SK-N-SH (cell line): ENCODE results near the gene GHRH. TPM values are rescaled to one million over a fixed set of nuclear protein-coding genes. Genes with fewer than 3 reads are reported as not detected.

ENCODE experiments used
- CTCF ChIA-PET: fragments of 300-600, 350-600 bp; formaldehyde crosslinking; extraction: SDS; loops from one replicate; lab custom pipeline; 2021; lab: Yijun Ruan, JAX
- POLR2A ChIA-PET: fragments of 350-600 bp; sonication (Branson Sonifier 250); formaldehyde crosslinking; extraction: SDS; loops from one replicate; lab custom pipeline; 2020; ENCODE audit warnings: antibody characterized with exemption, inconsistent platforms; lab: Yijun Ruan, JAX
- DNase-seq: peaks from one replicate; pipeline ENCODE4 v3.0.0; 2012
- H2AFZ ChIP-seq: fragments of 200-600 bp; sonication (generic); 2 replicates; pipeline ENCODE4 v1.8.1; 2016; ENCODE audit warnings: antibody characterized with exemption, mild to moderate bottlenecking, low read depth
- H3F3A ChIP-seq: fragments of 200-600 bp; sonication (generic); replicated peaks from 2 replicates; pipeline ENCODE3; 2016; ENCODE audit warnings: antibody characterized with exemption, mild to moderate bottlenecking; ENCODE audit not compliant: insufficient read depth
- H3K27ac ChIP-seq, 2 experiments: fragments of 200-500 bp in 1 of 2; fragments of 200-600 bp in 1 of 2; sonication (Bioruptor generic) in 1 of 2; sonication (generic), shearing (Covaris generic) in 1 of 2; 2 replicates each; pipeline versions ENCODE4 v1.5.1 to v1.6.1; 2014 to 2016; ENCODE audit warnings: low read depth in 2 of 2, inconsistent platforms in 1 of 2, low read length in 1 of 2, mild to moderate bottlenecking in 1 of 2, mixed read lengths in 1 of 2
- H3K27me3 ChIP-seq: fragments of 200-600 bp; sonication (generic), shearing (Covaris generic); 2 replicates; pipeline ENCODE4 v1.6.1; 2016; ENCODE audit warnings: mixed run types; ENCODE audit not compliant: insufficient read depth
- H3K36me3 ChIP-seq, 2 experiments: fragments of 200-500 bp in 1 of 2; fragments of 200-600 bp in 1 of 2; sonication (Bioruptor generic) in 1 of 2; sonication (generic) in 1 of 2; replicated peaks in 1 of 2; 2 replicates each; pipeline versions ENCODE3 to v1.5.1; 2014 to 2016; ENCODE audit warnings: low read length in 1 of 2, mild to moderate bottlenecking in 1 of 2; ENCODE audit not compliant: insufficient read depth in 2 of 2, control insufficient read depth in 1 of 2
- H3K4me1 ChIP-seq, 2 experiments: fragments of 200-500 bp in 1 of 2; fragments of 200-600 bp in 1 of 2; sonication (Bioruptor generic) in 1 of 2; sonication (generic), shearing (Covaris generic) in 1 of 2; 2 replicates each; pipeline versions ENCODE4 v1.5.1 to v1.6.1; 2014 to 2016; ENCODE audit warnings: low read depth in 1 of 2, low read length in 1 of 2, mixed run types in 1 of 2; ENCODE audit not compliant: insufficient read depth in 2 of 2, control insufficient read depth in 1 of 2
- H3K4me2 ChIP-seq: fragments of 200-600 bp; sonication (generic), shearing (Covaris generic); 2 replicates; pipeline ENCODE4 v1.6.1; 2017; ENCODE audit warnings: mixed run types
- H3K4me3 ChIP-seq, 2 experiments: fragments of 200-500 bp in 1 of 2; fragments of 200-600 bp in 1 of 2; sonication (Bioruptor generic) in 1 of 2; sonication (generic), shearing (Covaris generic) in 1 of 2; 2 replicates each; pipeline versions ENCODE4 v1.5.1 to v1.8.1; 2014 to 2016; ENCODE audit warnings: low read depth in 2 of 2, inconsistent platforms in 1 of 2, low read length in 1 of 2, mild to moderate bottlenecking in 1 of 2, mixed read lengths in 1 of 2, moderate library complexity in 1 of 2
- H3K79me2 ChIP-seq: fragments of 200-600 bp; sonication (generic); 2 replicates; pipeline ENCODE4 v1.8.1; 2017; ENCODE audit warnings: mild to moderate bottlenecking; ENCODE audit not compliant: insufficient read depth
- H3K9ac ChIP-seq: fragments of 200-600 bp; sonication (generic); 2 replicates; pipeline ENCODE4 v1.6.1; 2017; ENCODE audit warnings: mixed run types
- H3K9me2 ChIP-seq: fragments of 200-600 bp; sonication (generic); 2 replicates; pipeline ENCODE4 v1.6.1; 2017; ENCODE audit warnings: mixed run types
- H3K9me3 ChIP-seq: fragments of 200-600 bp; sonication (generic); 2 replicates; pipeline ENCODE4 v1.6.1; 2017; ENCODE audit warnings: mixed run types, mild to moderate bottlenecking, moderate library complexity
- H4K20me1 ChIP-seq: fragments of 200-600 bp; sonication (generic); 2 replicates; pipeline ENCODE4 v1.6.1; 2017; ENCODE audit warnings: mild to moderate bottlenecking, mixed run types; ENCODE audit not compliant: insufficient read depth
- EP300 ChIP-seq, 2 experiments: IDR thresholded peaks; 2 replicates each; pipeline versions ENCODE4 v1.4.0 to v1.6.1; 2012; ENCODE audit warnings: borderline replicate concordance in 1 of 2, low read depth in 1 of 2, low read length in 1 of 2
- IRF3 ChIP-seq: fragments of 150-350 bp; IDR thresholded peaks from 2 replicates; pipeline ENCODE4 v1.6.1; 2016; ENCODE audit warnings: mild to moderate bottlenecking, low read depth, low read length
- JUND ChIP-seq: IDR thresholded peaks from 2 replicates; pipeline ENCODE4 v1.4.0; 2012
- MXI1 ChIP-seq: IDR thresholded peaks from 2 replicates; pipeline ENCODE4 v1.6.1; 2012; ENCODE audit warnings: mild to moderate bottlenecking, low read depth, low read length, improper control_type of control experiment
- NRF1 ChIP-seq: IDR thresholded peaks from 2 replicates; pipeline ENCODE4 v1.6.1; 2012; ENCODE audit warnings: low read depth, mild to moderate bottlenecking, low read length
- PBX3 ChIP-seq: IDR thresholded peaks from 2 replicates; pipeline ENCODE4; 2012
- POLR2AphosphoS5 ChIP-seq: IDR thresholded peaks from 2 replicates; pipeline ENCODE4 v1.6.1; 2012; ENCODE audit warnings: low read depth, low read length
- SIN3A ChIP-seq: IDR thresholded peaks from 2 replicates; pipeline ENCODE4 v1.6.1; 2012; ENCODE audit warnings: low read depth, mild to moderate bottlenecking, low read length, moderate library complexity, borderline replicate concordance
- TCF12 ChIP-seq: IDR thresholded peaks from 2 replicates; pipeline ENCODE4 v1.4.0; 2012
- TEAD4 ChIP-seq: IDR thresholded peaks from 2 replicates; pipeline ENCODE4 v1.4.0; 2012; ENCODE audit warnings: mild to moderate bottlenecking, borderline replicate concordance; ENCODE audit not compliant: insufficient read depth
- YY1 ChIP-seq: IDR thresholded peaks from 2 replicates; pipeline ENCODE4 v1.4.0; 2012; ENCODE audit warnings: low read depth, mild to moderate bottlenecking
- WGBS: methylation state at CpG from one replicate; pipeline ENCODE4 v1.1.6; 2017; ENCODE audit warnings: low lambda C conversion rate; 5-methylcytosine and 5-hydroxymethylcytosine counted together
- polyA plus RNA-seq, 3 experiments: library from polyadenylated mRNA; depleted of rRNA; stranded (reverse); fragments of >200 nt; gene quantifications; 2 replicates each; pipeline ENCODE4 v1.2.3, GENCODE V29; 2012

The GHRH gene
- polyA plus RNA-seq, 1 of the 3 experiments (the other 2 are of a cell fraction): not detected

DNA sequence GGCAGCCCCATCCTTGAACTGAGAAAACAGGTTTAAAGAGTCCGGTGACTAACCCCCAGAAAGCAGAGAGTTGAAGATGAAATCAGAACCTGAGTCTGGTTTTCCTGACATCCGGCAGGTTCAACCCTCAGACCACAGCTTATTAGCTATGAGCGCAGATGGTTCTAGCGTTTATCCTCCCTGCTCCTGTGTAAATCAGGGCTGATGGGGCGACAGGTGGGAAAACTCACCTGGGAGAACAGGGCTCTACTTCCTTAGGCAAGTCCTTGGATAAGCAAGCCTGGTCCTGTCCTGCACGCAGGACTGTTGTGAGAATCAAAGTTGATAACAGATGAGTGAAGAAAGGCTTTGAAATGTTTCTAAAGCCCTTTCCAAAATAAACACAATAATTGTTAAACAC, 31.4 kb downstream of the GHRH start:
- Histone ChIP-seq H3K9me2 (no peaks in the 10 kb centered on the region), H3K36me3 (peaks cover 75 to 90% of the 10 kb centered on the region in 2 experiments), H3K9me3 (no peaks in the 10 kb centered on the region), H3K27me3 (no peaks in the 10 kb centered on the region), H3K4me1 (peaks cover 0 to 52% of the 10 kb centered on the region in 2 experiments; a peak in 2 of 4 replicates), H3K4me3 (no peak overlapping the region), H3K79me2 (no peaks in the 10 kb centered on the region), H2AFZ (no peak overlapping the region), H4K20me1 (no peaks in the 10 kb centered on the region), H3K9ac (no peak overlapping the region), H3K4me2 (no peak overlapping the region), H3F3A (no peaks in the 10 kb centered on the region), H3K27ac (peak overlapping the region in 1 of 2 experiments; percentile 99; a peak in 2 of 4 replicates)
- ChIA-PET CTCF (interaction anchor here (1.5 to 2.6 kb wide), 3 partner anchors 28 to 38 kb away, joined by 3 to 6 read pairs (median 5); no protein-coding TSS in a partner anchor), POLR2A (interaction anchor here (1.2 kb wide), 1 partner anchor 9 kb away, joined by 3 read pairs; no protein-coding TSS in a partner anchor)
- DNase-seq: no peak
- TF ChIP-seq TEAD4: no peak
- no peak for TF ChIP-seq MXI1
- TF ChIP-seq POLR2AphosphoS5: no peak
- no peak for TF ChIP-seq YY1
- no peak for TF ChIP-seq IRF3
- no peak for TF ChIP-seq SIN3A
- 91% methylated on average over 6 of the region's 6 CpGs for WGBS

DNA sequence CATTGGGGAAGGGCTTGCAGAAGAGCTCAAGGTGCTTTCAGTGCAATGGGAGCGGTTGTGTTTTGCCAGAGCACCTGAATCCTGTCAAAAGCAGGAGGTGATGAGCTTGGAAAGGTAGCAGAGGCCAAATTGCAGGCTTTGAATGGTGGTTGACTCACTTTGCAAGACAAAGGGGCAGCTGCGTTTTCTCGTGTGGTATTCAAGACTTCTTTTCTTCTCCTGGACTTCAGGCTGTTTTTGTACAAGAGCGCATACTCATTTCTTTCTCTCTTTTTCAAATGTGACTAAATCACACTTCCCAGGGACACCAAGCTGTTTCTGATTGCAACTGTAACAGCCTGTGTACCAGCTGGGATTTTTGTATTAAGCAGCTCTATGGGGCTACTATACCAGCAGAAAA, 32.3 kb downstream of the GHRH start:
- CTCF ChIA-PET: interaction anchor here (1.1 to 2.6 kb wide), 5 partner anchors 9 to 304 kb away, joined by 5 to 8 read pairs (median 6); no protein-coding TSS in a partner anchor
- WGBS: 94% methylated on average over 4 of the region's 4 CpGs
- H3K9ac ChIP-seq: no peak overlapping the region
- TF ChIP-seq NRF1 (no peak), EP300 (IDR thresholded peaks at IDR 0.05; ENCODE audit: borderline replicate concordance in 1 of 2, low read depth in 1 of 2, low read length in 1 of 2) (no peak), TEAD4 (no peak), TCF12 (no peak), PBX3 (no peak), JUND (no peak)
- H3K4me2 ChIP-seq: no peak overlapping the region
- no peaks in the 10 kb centered on the region for H3K9me3 ChIP-seq
- no peak overlapping the region for H3K4me3 ChIP-seq
- no peaks in the 10 kb centered on the region for H4K20me1 ChIP-seq
- H3K9me2 ChIP-seq: no peaks in the 10 kb centered on the region
- peak overlapping the region in 1 of 2 experiments; percentile 99; a peak in 2 of 4 replicates for H3K27ac ChIP-seq
- peaks cover 0 to 52% of the 10 kb centered on the region in 2 experiments; a peak in 2 of 4 replicates for H3K4me1 ChIP-seq
- H3K79me2 ChIP-seq: no peaks in the 10 kb centered on the region
- H3K36me3 ChIP-seq: peaks cover 76 to 93% of the 10 kb centered on the region in 2 experiments
- no peak overlapping the region for H2AFZ ChIP-seq
- no peak for DNase-seq
- H3K27me3 ChIP-seq: no peaks in the 10 kb centered on the region
- POLR2A ChIA-PET: interaction anchor here (1.2 kb wide), 1 partner anchor 8 kb away, joined by 3 read pairs; no protein-coding TSS in a partner anchor
- no peaks in the 10 kb centered on the region for H3F3A ChIP-seq
